Measurements from ENCODE around the gene GNG12. TPM values are rescaled to one million over a fixed set of nuclear protein-coding genes. Genes with fewer than 3 reads are reported as not detected.
A peak's percentile ranks its signal among the peaks of the same experiment; 100 is the strongest.

GNG12 gene
- polyA plus RNA-seq, 4 donors = 52.8 to 162 (median 126) TPM

- Histone ChIP-seq H3K4me3 (ENCODE audit: low read depth in 1 of 3, low read length in 3 of 3) (peak overlapping the region in 2 of 3 donors; percentile 9 to 31), H3K4me1 (ENCODE audit: control insufficient read depth in 3 of 3, insufficient read depth in 2 of 3, low read depth in 1 of 3, low read length in 2 of 3) (peaks cover 11 to 86% (median 13%) of the 10 kb centered on the region in 3 donors), H3K27ac (ENCODE audit: low read depth in 1 of 3, low read length in 2 of 3) (peak overlapping the region; percentile 93 to 99 (median 93)), H3K9me3 (ENCODE audit: control insufficient read depth in 2 of 2, insufficient read depth in 1 of 2, low read depth in 1 of 2, low read length in 1 of 2) (peaks cover 0 to 9% of the 10 kb centered on the region in 2 donors), H3K27me3 (ENCODE audit: control insufficient read depth in 3 of 3, insufficient read depth in 3 of 3, low read length in 3 of 3) (no peaks in the 10 kb centered on the region), H3K36me3 (ENCODE audit: control insufficient read depth in 3 of 3, insufficient read depth in 2 of 3, low read depth in 1 of 3, low read length in 3 of 3) (peaks cover 0 to 5% (median 0%) of the 10 kb centered on the region in 3 donors)
- DNase-seq (peak in 1 of 2 donors; percentile 82), FAIRE-seq (no peak)
- 35 to 74% (median 38%) methylated on average over 6 of the region's 6 CpGs for WGBS, 3 donors
Measured at GRCh38 chr1:67816506-67816905, 16.8 kb downstream of the GNG12 start.

DNA sequence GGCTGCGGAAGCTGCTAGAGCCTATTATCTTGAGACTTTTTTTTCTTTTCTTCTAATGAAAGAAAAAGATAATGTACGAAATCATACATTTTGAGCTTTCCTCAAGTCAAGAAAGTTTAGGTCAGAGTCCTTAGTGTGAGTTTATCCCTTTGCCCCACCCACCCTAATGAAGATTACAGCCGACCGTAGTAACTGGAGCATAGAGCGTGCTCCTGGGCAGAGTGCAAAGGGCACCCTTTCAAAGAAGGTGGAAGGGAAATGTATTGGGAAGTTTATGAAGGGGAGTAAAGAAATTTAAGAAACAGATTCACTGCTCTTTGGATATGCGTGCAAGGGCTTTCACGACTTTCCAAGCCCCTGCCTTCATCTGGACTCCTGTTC, 17.2 kb downstream of the GNG12 start:
- WGBS, 3 donors = 15 to 69% (median 32%) methylated on average over 7 of the region's 7 CpGs
- peak overlapping the region in 2 of 3 donors; percentile 9 to 31 for H3K4me3 ChIP-seq (ENCODE audit: low read depth in 1 of 3, low read length in 3 of 3)
- peaks cover 0 to 9% of the 10 kb centered on the region in 2 donors for H3K9me3 ChIP-seq (ENCODE audit: control insufficient read depth in 2 of 2, insufficient read depth in 1 of 2, low read depth in 1 of 2, low read length in 1 of 2)
- no peaks in the 10 kb centered on the region for H3K27me3 ChIP-seq (ENCODE audit: control insufficient read depth in 3 of 3, insufficient read depth in 3 of 3, low read length in 3 of 3)
- peaks cover 11 to 82% (median 13%) of the 10 kb centered on the region in 3 donors for H3K4me1 ChIP-seq (ENCODE audit: control insufficient read depth in 3 of 3, insufficient read depth in 2 of 3, low read depth in 1 of 3, low read length in 2 of 3)
- peak overlapping the region; percentile 93 to 99 (median 93) for H3K27ac ChIP-seq (ENCODE audit: low read depth in 1 of 3, low read length in 2 of 3)
- no peak for FAIRE-seq
- H3K36me3 ChIP-seq (ENCODE audit: control insufficient read depth in 3 of 3, insufficient read depth in 2 of 3, low read depth in 1 of 3, low read length in 3 of 3) = peaks cover 0 to 5% (median 0%) of the 10 kb centered on the region in 3 donors
- peak; percentile 92 to 96 for DNase-seq

GRCh38 chr1:67815303-67816094, 17.8 kb downstream of the GNG12 start:
- peaks cover 12 to 78% (median 13%) of the 10 kb centered on the region in 3 donors for H3K4me1 ChIP-seq (ENCODE audit: control insufficient read depth in 3 of 3, insufficient read depth in 2 of 3, low read depth in 1 of 3, low read length in 2 of 3)
- H3K4me3 ChIP-seq (ENCODE audit: low read depth in 1 of 3, low read length in 3 of 3) = peak overlapping the region in 2 of 3 donors; percentile 5 to 29
- H3K27ac ChIP-seq (ENCODE audit: low read depth in 1 of 3, low read length in 2 of 3) = peak overlapping the region; percentile 93 to 99 (median 93)
- peaks cover 0 to 9% of the 10 kb centered on the region in 2 donors for H3K9me3 ChIP-seq (ENCODE audit: control insufficient read depth in 2 of 2, insufficient read depth in 1 of 2, low read depth in 1 of 2, low read length in 1 of 2)
- FAIRE-seq (no peak), DNase-seq (peak; percentile 94 to 98)
- 26 to 68% (median 41%) methylated on average over 17 of the region's 17 CpGs for WGBS, 3 donors
- peaks cover 0 to 7% (median 0%) of the 10 kb centered on the region in 3 donors for H3K36me3 ChIP-seq (ENCODE audit: control insufficient read depth in 3 of 3, insufficient read depth in 2 of 3, low read depth in 1 of 3, low read length in 3 of 3)
- no peaks in the 10 kb centered on the region for H3K27me3 ChIP-seq (ENCODE audit: control insufficient read depth in 3 of 3, insufficient read depth in 3 of 3, low read length in 3 of 3)

GRCh38 chr1:67814121-67814772, 19.0 kb downstream of the GNG12 start:
- Histone ChIP-seq H3K9me3 (ENCODE audit: control insufficient read depth in 2 of 2, insufficient read depth in 1 of 2, low read depth in 1 of 2, low read length in 1 of 2) (peaks cover 0 to 9% of the 10 kb centered on the region in 2 donors), H3K36me3 (ENCODE audit: control insufficient read depth in 3 of 3, insufficient read depth in 2 of 3, low read depth in 1 of 3, low read length in 3 of 3) (peaks cover 0 to 7% (median 0%) of the 10 kb centered on the region in 3 donors), H3K4me3 (ENCODE audit: low read depth in 1 of 3, low read length in 3 of 3) (no peak overlapping the region), H3K4me1 (ENCODE audit: control insufficient read depth in 3 of 3, insufficient read depth in 2 of 3, low read depth in 1 of 3, low read length in 2 of 3) (peaks cover 10 to 69% (median 13%) of the 10 kb centered on the region in 3 donors), H3K27me3 (ENCODE audit: control insufficient read depth in 3 of 3, insufficient read depth in 3 of 3, low read length in 3 of 3) (no peaks in the 10 kb centered on the region), H3K27ac (ENCODE audit: low read depth in 1 of 3, low read length in 2 of 3) (peak overlapping the region; percentile 81 to 99 (median 93))
- DNase-seq (peak; percentile 78 to 83), FAIRE-seq (no peak)
- WGBS, 3 donors = 26 to 34% (median 31%) methylated on average over 3 of the region's 3 CpGs

DNA sequence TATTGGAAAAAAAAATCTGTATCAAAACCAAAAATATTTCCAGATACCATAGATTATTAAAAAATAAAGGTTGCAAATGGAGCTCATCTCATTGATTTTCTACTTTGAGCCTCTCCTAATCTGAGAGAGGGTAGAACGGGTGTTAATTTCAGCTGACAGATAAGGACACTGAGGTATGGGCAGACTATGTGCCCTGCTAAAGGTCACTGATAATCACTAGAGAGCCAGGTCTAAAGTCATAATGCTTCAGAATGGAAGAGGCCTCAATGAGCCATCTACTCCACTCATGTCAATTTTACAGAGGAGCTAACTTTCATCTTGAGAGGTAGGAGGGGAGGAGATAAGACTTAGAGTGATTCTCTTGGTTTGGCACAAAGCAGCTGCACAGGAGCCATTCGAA, 21.0 kb downstream of the GNG12 start:
- WGBS, 3 donors = 13 to 68% (median 28%) methylated on average over 2 of the region's 2 CpGs
- peaks cover 0 to 6% of the 10 kb centered on the region in 2 donors for H3K9me3 ChIP-seq (ENCODE audit: control insufficient read depth in 2 of 2, insufficient read depth in 1 of 2, low read depth in 1 of 2, low read length in 1 of 2)
- H3K4me1 ChIP-seq (ENCODE audit: control insufficient read depth in 3 of 3, insufficient read depth in 2 of 3, low read depth in 1 of 3, low read length in 2 of 3) = peaks cover 6 to 50% (median 13%) of the 10 kb centered on the region in 3 donors
- H3K4me3 ChIP-seq (ENCODE audit: low read depth in 1 of 3, low read length in 3 of 3) = no peak overlapping the region
- no peak for FAIRE-seq
- H3K36me3 ChIP-seq (ENCODE audit: control insufficient read depth in 3 of 3, insufficient read depth in 2 of 3, low read depth in 1 of 3, low read length in 3 of 3) = peaks cover 0 to 7% (median 0%) of the 10 kb centered on the region in 3 donors
- no peaks in the 10 kb centered on the region for H3K27me3 ChIP-seq (ENCODE audit: control insufficient read depth in 3 of 3, insufficient read depth in 3 of 3, low read length in 3 of 3)
- peak in 1 of 2 donors; percentile 80 for DNase-seq
- peak overlapping the region in 2 of 3 donors; percentile 24 to 39 for H3K27ac ChIP-seq (ENCODE audit: low read depth in 1 of 3, low read length in 2 of 3)

DNA sequence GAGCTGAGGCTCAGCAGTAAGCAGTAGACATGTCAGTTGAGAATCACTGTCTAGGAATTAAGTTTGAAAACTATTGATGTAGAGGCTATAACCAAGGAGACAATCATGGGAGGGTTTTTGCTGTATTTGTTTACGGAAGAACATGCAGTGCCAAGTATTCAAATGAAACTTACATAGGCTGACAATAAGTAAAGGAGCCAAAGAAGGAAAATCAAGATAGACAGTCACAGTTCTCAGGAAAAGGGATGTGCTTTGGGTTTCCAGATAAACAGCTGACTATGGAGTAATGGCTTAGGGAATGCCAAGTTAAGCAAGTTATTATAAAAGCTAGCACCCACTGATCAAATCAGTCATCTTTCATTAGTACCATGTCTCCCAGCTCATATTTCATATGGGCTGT, 21.5 kb downstream of the GNG12 start:
- Histone ChIP-seq H3K27me3 (ENCODE audit: control insufficient read depth in 3 of 3, insufficient read depth in 3 of 3, low read length in 3 of 3) (no peaks in the 10 kb centered on the region), H3K4me3 (ENCODE audit: low read depth in 1 of 3, low read length in 3 of 3) (no peak overlapping the region), H3K36me3 (ENCODE audit: control insufficient read depth in 3 of 3, insufficient read depth in 2 of 3, low read depth in 1 of 3, low read length in 3 of 3) (peaks cover 0 to 7% (median 0%) of the 10 kb centered on the region in 3 donors), H3K4me1 (ENCODE audit: control insufficient read depth in 3 of 3, insufficient read depth in 2 of 3, low read depth in 1 of 3, low read length in 2 of 3) (peaks cover 6 to 45% (median 13%) of the 10 kb centered on the region in 3 donors), H3K9me3 (ENCODE audit: control insufficient read depth in 2 of 2, insufficient read depth in 1 of 2, low read depth in 1 of 2, low read length in 1 of 2) (peaks cover 0 to 3% of the 10 kb centered on the region in 2 donors), H3K27ac (ENCODE audit: low read depth in 1 of 3, low read length in 2 of 3) (peak overlapping the region in 2 of 3 donors; percentile 30 to 39)
- 62 to 93% (median 70%) methylated on average over 1 of the region's 1 CpG for WGBS, 3 donors
- DNase-seq (no peak), FAIRE-seq (no peak)

- peaks cover 2 to 39% (median 7%) of the 10 kb centered on the region in 3 donors for H3K4me1 ChIP-seq (ENCODE audit: control insufficient read depth in 3 of 3, insufficient read depth in 2 of 3, low read depth in 1 of 3, low read length in 2 of 3)
- no peak overlapping the region for H3K27ac ChIP-seq (ENCODE audit: low read depth in 1 of 3, low read length in 2 of 3)
- 89 to 93% (median 89%) methylated on average over 4 of the region's 4 CpGs for WGBS, 3 donors
- no peak for DNase-seq
- no peaks in the 10 kb centered on the region for H3K9me3 ChIP-seq (ENCODE audit: control insufficient read depth in 2 of 2, insufficient read depth in 1 of 2, low read depth in 1 of 2, low read length in 1 of 2)
- peaks cover 0 to 2% (median 0%) of the 10 kb centered on the region in 3 donors for H3K36me3 ChIP-seq (ENCODE audit: control insufficient read depth in 3 of 3, insufficient read depth in 2 of 3, low read depth in 1 of 3, low read length in 3 of 3)
- no peaks in the 10 kb centered on the region for H3K27me3 ChIP-seq (ENCODE audit: control insufficient read depth in 3 of 3, insufficient read depth in 3 of 3, low read length in 3 of 3)
- no peak for FAIRE-seq
- no peak overlapping the region for H3K4me3 ChIP-seq (ENCODE audit: low read depth in 1 of 3, low read length in 3 of 3)
Measured at GRCh38 chr1:67809887-67810286, 23.4 kb downstream of the GNG12 start.

- H3K9me3 ChIP-seq (ENCODE audit: control insufficient read depth in 2 of 2, insufficient read depth in 1 of 2, low read depth in 1 of 2, low read length in 1 of 2) = no peaks in the 10 kb centered on the region
- peaks cover 0 to 2% (median 0%) of the 10 kb centered on the region in 3 donors for H3K36me3 ChIP-seq (ENCODE audit: control insufficient read depth in 3 of 3, insufficient read depth in 2 of 3, low read depth in 1 of 3, low read length in 3 of 3)
- peaks cover 15 to 39% (median 15%) of the 10 kb centered on the region in 3 donors for H3K4me1 ChIP-seq (ENCODE audit: control insufficient read depth in 3 of 3, insufficient read depth in 2 of 3, low read depth in 1 of 3, low read length in 2 of 3)
- peak; percentile 75 for FAIRE-seq
- H3K27ac ChIP-seq (ENCODE audit: low read depth in 1 of 3, low read length in 2 of 3) = no peak overlapping the region
- H3K27me3 ChIP-seq (ENCODE audit: control insufficient read depth in 3 of 3, insufficient read depth in 3 of 3, low read length in 3 of 3) = no peaks in the 10 kb centered on the region
- H3K4me3 ChIP-seq (ENCODE audit: low read depth in 1 of 3, low read length in 3 of 3) = no peak overlapping the region
- no peak for DNase-seq
Measured at GRCh38 chr1:67807282-67807681, 26.0 kb downstream of the GNG12 start.
